Fibroblast of lung (primary cell): Measurements from ENCODE around the gene SBSN. TPM values are rescaled to one million over a fixed set of nuclear protein-coding genes. Genes with fewer than 3 reads are reported as not detected.

ENCODE experiments used
- DNase-seq, 2 donors: peaks; one replicate each; pipeline versions ENCODE4 v3.0.0 to v3.0.0-alpha.2; 2010; ENCODE audit warnings: low read depth in 2 of 2
- H2AFZ ChIP-seq: 2 replicates; pipeline ENCODE4 v1.5.1; 2012; ENCODE audit warnings: low read length, control low read depth, inconsistent platforms
- H3K27ac ChIP-seq: 2 replicates; pipeline ENCODE4 v1.5.1; 2011; ENCODE audit warnings: low read length, control low read depth; ENCODE audit not compliant: insufficient read depth
- H3K27me3 ChIP-seq: 2 replicates; pipeline ENCODE4 v1.5.1; 2011; ENCODE audit warnings: mild to moderate bottlenecking, low read length; ENCODE audit not compliant: control insufficient read depth, insufficient read depth
- H3K36me3 ChIP-seq: 2 replicates; pipeline ENCODE4 v1.5.1; 2011; ENCODE audit warnings: low read length; ENCODE audit not compliant: control insufficient read depth, insufficient read depth
- H3K4me1 ChIP-seq: 2 replicates; pipeline ENCODE4 v1.5.1; 2011; ENCODE audit warnings: low read length; ENCODE audit not compliant: control insufficient read depth, insufficient read depth; ENCODE audit errors: extremely low read depth
- H3K4me2 ChIP-seq: 2 replicates; pipeline ENCODE4 v1.5.1; 2011; ENCODE audit warnings: low read length, control low read depth; ENCODE audit not compliant: insufficient read depth; ENCODE audit errors: extremely low read depth
- H3K4me3 ChIP-seq, 4 experiments: fragments of 200-600 bp in 1 of 4; sonication (generic) in 1 of 4; replicated peaks in 1 of 4; 2 replicates each; pipeline ENCODE4 v1.5.1; 2011 to 2016; ENCODE audit warnings: low read length in 4 of 4, low read depth in 3 of 4, mild to moderate bottlenecking in 3 of 4, control low read depth in 2 of 4, inconsistent platforms in 1 of 4, mixed read lengths in 1 of 4; ENCODE audit not compliant: insufficient read depth in 1 of 4; ENCODE audit errors: control extremely low read depth in 1 of 4
- H3K79me2 ChIP-seq: 2 replicates; pipeline ENCODE4 v1.5.1; 2012; ENCODE audit warnings: mild to moderate bottlenecking, low read length, inconsistent platforms; ENCODE audit not compliant: control insufficient read depth, insufficient read depth
- H3K9ac ChIP-seq: 2 replicates; pipeline ENCODE4 v1.5.1; 2011; ENCODE audit warnings: mild to moderate bottlenecking, low read length, control low read depth; ENCODE audit not compliant: insufficient read depth
- H3K9me3 ChIP-seq: 2 replicates; pipeline ENCODE4 v1.5.1; 2012; ENCODE audit warnings: low read depth, low read length; ENCODE audit not compliant: control insufficient read depth, insufficient read depth
- H4K20me1 ChIP-seq: 2 replicates; pipeline ENCODE4 v1.5.1; 2011; ENCODE audit warnings: low read length; ENCODE audit not compliant: control insufficient read depth, insufficient read depth; ENCODE audit errors: extremely low read depth
- EZH2 ChIP-seq: IDR thresholded peaks from 2 replicates; pipeline ENCODE4 v1.5.1; 2012; ENCODE audit warnings: low read length, control low read depth, mild to moderate bottlenecking; ENCODE audit errors: missing control alignments
- polyA plus RNA-seq, 2 donors: library from polyadenylated mRNA; depleted of rRNA in 1 of 2; stranded (reverse) in 1 of 2; unstranded in 1 of 2; fragments of >200 nt; gene quantifications; 2 replicates each; pipeline ENCODE4 v1.2.1, GENCODE V29; 2011 to 2012; ENCODE audit warnings: missing spikeins in 1 of 2
- total RNA-seq: library from RNA; depleted of rRNA; stranded (reverse); fragments of >200 nt; gene quantifications from 2 replicates; pipeline ENCODE4 v1.2.1, GENCODE V29; 2014
- TF ChIP-seq, protein P1 (sequence below), 2 donors: IDR thresholded peaks in 1 of 2; conservative IDR thresholded peaks in 1 of 2; 1 replicate in 1 of 2; 2 replicates in 1 of 2; pipeline ENCODE4 v1.5.1; 2011 to 2012; ENCODE audit warnings: low read length in 2 of 2, control low read depth in 1 of 2, inconsistent platforms in 1 of 2, low read depth in 1 of 2, mild to moderate bottlenecking in 1 of 2

Gene SBSN
- total and polyA plus RNA-seq, 2 donors (not counting 1 experiment from before 2014, with no cell fraction given) = 1.6 to 4.1 TPM

DNA sequence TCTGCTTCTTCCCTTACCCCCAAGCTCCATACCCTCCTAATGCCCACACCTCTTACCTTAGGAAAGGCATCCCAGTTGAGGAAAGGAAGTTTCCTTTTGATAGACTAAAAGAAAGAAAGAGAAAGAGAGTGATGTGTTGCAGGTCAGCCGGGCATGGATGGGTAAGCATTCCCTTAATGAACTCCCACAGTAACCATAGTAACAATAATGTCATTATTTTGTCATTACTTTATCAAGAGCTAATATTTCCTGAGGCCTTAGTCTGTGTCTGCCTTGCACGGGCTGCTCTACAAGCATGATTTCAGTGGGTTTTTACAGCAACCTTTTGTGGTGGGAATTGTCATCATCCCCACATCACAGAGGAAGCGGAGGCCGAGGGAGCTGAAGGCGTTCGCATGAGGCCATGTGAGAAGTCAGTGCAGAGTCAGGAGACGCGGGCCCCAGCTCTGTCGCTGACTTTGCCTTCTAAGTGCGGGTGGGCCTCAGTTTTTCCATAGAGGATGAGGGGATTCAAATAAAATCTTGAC is 40.4 kb downstream of the SBSN start:
- Histone ChIP-seq H3K4me2 (no peak overlapping the region), H3K9me3 (no peaks in the 10 kb centered on the region), H3K27me3 (peaks cover 17% of the 10 kb centered on the region), H3K36me3 (no peaks in the 10 kb centered on the region), H3K4me1 (no peaks in the 10 kb centered on the region), H3K27ac (no peak overlapping the region), H3K4me3 (no peak overlapping the region), H4K20me1 (no peaks in the 10 kb centered on the region), H3K9ac (no peak overlapping the region), H3K79me2 (no peaks in the 10 kb centered on the region), H2AFZ (no peak overlapping the region)
- no peak for DNase-seq
- TF ChIP-seq, protein P1, sequence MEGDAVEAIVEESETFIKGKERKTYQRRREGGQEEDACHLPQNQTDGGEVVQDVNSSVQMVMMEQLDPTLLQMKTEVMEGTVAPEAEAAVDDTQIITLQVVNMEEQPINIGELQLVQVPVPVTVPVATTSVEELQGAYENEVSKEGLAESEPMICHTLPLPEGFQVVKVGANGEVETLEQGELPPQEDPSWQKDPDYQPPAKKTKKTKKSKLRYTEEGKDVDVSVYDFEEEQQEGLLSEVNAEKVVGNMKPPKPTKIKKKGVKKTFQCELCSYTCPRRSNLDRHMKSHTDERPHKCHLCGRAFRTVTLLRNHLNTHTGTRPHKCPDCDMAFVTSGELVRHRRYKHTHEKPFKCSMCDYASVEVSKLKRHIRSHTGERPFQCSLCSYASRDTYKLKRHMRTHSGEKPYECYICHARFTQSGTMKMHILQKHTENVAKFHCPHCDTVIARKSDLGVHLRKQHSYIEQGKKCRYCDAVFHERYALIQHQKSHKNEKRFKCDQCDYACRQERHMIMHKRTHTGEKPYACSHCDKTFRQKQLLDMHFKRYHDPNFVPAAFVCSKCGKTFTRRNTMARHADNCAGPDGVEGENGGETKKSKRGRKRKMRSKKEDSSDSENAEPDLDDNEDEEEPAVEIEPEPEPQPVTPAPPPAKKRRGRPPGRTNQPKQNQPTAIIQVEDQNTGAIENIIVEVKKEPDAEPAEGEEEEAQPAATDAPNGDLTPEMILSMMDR (conservative IDR thresholded peaks at IDR 0.05 in 1 of 2, IDR thresholded peaks at IDR 0.05 in 1 of 2; ENCODE audit: low read depth in 1 of 2, low read length in 2 of 2) = no peak
- TF ChIP-seq EZH2 = no peak

DNA sequence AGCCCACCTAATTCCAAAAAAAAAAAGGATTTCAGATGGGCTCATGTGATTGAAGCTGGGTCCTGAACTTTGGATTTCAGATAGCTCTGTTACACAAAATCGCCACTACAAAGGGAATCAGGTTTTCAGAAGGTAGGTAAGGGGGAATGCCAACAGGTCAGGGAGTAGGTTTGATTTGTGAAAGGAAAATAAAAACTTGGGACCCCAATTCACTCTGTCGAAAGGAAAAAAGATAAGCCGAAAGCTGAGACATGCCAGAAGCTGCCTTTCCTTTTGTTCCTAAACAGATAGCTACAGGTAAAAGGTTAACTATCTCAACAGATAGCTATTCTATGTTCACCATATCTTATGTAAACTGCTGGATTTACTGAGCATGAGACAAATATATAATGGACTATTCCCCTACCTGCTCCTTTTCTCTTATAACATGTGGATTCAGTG is 41.8 kb downstream of the SBSN start:
- no peak overlapping the region for H3K4me3 ChIP-seq
- H3K4me1 ChIP-seq = no peaks in the 10 kb centered on the region
- H4K20me1 ChIP-seq = no peaks in the 10 kb centered on the region
- TF ChIP-seq, protein P1 (conservative IDR thresholded peaks at IDR 0.05 in 1 of 2, IDR thresholded peaks at IDR 0.05 in 1 of 2; ENCODE audit: low read depth in 1 of 2, low read length in 2 of 2) = no peak
- no peak for TF ChIP-seq EZH2
- no peak overlapping the region for H3K4me2 ChIP-seq
- no peaks in the 10 kb centered on the region for H3K9me3 ChIP-seq
- H3K27me3 ChIP-seq = peaks cover 17% of the 10 kb centered on the region
- H3K36me3 ChIP-seq = no peaks in the 10 kb centered on the region
- no peaks in the 10 kb centered on the region for H3K79me2 ChIP-seq
- H3K27ac ChIP-seq = no peak overlapping the region
- H2AFZ ChIP-seq = no peak overlapping the region
- no peak overlapping the region for H3K9ac ChIP-seq
- no peak for DNase-seq

DNA sequence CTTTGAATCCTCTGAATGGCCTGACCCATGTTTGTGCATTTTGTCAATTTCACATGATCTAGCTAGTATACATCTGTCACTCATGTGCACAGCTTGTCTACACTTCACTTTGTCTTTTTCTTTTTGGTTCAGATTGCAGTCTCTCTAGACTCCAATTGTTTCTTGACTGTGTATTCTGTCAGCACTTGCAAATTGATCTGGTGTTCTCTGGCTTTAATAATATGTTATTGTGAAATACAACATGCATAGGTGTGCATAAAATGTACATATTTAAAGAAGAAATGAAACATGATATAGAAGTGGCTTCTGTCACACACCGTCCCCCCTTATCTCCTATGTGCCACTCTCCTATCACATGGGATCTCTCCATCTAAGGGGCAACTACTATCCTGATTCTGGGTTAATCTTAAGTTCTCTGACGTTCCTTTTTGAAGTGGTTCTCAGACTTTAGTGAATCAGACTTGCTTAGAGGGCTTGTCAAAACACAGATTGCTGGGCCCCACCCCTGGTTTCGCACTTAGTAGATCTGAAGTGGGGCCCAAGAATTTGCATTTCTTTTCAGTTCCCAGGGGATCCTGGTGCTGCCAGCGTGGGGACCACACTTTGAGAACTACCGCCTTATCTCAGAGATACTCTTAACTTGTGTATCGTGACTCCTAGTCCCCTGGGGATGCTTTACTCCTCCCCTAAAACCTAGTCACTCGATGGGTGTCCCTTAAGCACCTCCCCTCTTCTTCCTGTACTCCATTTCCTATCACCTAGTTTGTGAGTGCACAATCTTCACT is 43.7 kb downstream of the SBSN start:
- no peak overlapping the region for H3K9ac ChIP-seq
- no peak overlapping the region for H3K4me3 ChIP-seq
- peaks cover 17% of the 10 kb centered on the region for H3K27me3 ChIP-seq
- no peak for DNase-seq
- H3K27ac ChIP-seq = no peak overlapping the region
- TF ChIP-seq EZH2 = no peak
- H3K9me3 ChIP-seq = no peaks in the 10 kb centered on the region
- H3K36me3 ChIP-seq = no peaks in the 10 kb centered on the region
- no peak overlapping the region for H2AFZ ChIP-seq
- H3K4me1 ChIP-seq = no peaks in the 10 kb centered on the region
- no peaks in the 10 kb centered on the region for H3K79me2 ChIP-seq
- no peak overlapping the region for H3K4me2 ChIP-seq
- no peaks in the 10 kb centered on the region for H4K20me1 ChIP-seq
